Measurements from ENCODE around the gene LBHD2.

- no peak for TF ChIP-seq CTCF (IDR thresholded peaks at IDR 0.05)
- TF ChIP-seq POLR2A (IDR thresholded peaks at IDR 0.05): no peak
Observed at GRCh38 chr14:103095210-103095778, 11.3 kb downstream of the LBHD2 start.
